GM12864 (cell line): ENCODE data around the gene CYP27A1.

Experiments
- DNase-seq: peaks from one replicate; pipeline ENCODE4 v3.0.0-alpha.2; 2011; ENCODE audit warnings: low read depth
- H3K4me3 ChIP-seq: 2 replicates; pipeline ENCODE4 v1.5.1; 2011; ENCODE audit warnings: mild to moderate bottlenecking, low read depth, low read length, control low read depth
- TF ChIP-seq, protein P1 (sequence below): IDR thresholded peaks from 2 replicates; pipeline ENCODE4 v1.5.1; 2011; ENCODE audit warnings: low read depth, mild to moderate bottlenecking, moderate library complexity, low read length, control low read depth, inconsistent platforms; ENCODE audit errors: missing control alignments

Gene CYP27A1

GRCh38 chr2:218855305-218856166, 73.6 kb downstream of the CYP27A1 start:
- H3K4me3 ChIP-seq = no peak overlapping the region
- DNase-seq = no peak
- TF ChIP-seq, protein P1, sequence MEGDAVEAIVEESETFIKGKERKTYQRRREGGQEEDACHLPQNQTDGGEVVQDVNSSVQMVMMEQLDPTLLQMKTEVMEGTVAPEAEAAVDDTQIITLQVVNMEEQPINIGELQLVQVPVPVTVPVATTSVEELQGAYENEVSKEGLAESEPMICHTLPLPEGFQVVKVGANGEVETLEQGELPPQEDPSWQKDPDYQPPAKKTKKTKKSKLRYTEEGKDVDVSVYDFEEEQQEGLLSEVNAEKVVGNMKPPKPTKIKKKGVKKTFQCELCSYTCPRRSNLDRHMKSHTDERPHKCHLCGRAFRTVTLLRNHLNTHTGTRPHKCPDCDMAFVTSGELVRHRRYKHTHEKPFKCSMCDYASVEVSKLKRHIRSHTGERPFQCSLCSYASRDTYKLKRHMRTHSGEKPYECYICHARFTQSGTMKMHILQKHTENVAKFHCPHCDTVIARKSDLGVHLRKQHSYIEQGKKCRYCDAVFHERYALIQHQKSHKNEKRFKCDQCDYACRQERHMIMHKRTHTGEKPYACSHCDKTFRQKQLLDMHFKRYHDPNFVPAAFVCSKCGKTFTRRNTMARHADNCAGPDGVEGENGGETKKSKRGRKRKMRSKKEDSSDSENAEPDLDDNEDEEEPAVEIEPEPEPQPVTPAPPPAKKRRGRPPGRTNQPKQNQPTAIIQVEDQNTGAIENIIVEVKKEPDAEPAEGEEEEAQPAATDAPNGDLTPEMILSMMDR = no peak

DNA sequence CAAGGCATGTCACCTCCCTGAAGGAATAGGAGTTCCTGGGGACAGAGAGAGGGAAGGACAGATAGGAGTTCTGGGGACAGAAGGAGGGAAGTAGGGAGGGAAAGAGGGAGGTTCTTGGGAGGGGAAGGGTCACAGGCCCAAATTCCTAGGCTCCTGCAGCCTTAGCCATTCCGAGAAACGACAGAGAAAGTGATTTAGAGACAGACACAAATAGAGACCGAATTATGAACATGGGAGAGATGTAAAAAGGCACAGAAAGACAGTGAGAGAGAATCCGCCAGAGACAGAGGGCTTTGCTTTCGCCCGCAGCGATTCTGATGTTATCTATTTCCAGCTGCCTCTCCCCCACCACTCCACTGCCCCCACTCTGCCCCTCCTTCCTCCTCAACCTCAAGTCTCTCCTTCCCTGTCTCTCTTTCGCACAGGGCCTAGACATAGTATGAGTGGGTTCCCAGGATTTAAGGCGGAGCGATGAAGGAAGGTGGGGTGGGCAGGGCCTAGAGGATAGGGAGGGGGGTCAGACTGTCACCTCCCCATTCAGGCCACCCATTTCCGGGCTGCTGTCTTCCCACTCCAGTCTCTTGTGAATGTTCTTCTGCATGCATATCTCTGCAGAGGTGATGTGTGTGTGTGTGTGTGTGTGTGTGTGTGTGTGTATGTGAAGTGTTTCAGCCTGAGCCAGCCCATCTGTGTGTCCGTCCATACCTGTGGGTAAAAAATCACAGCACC, 74.4 kb downstream of the CYP27A1 start:
- TF ChIP-seq, protein P1 = no peak
- DNase-seq = no peak
- H3K4me3 ChIP-seq = no peak overlapping the region

DNA sequence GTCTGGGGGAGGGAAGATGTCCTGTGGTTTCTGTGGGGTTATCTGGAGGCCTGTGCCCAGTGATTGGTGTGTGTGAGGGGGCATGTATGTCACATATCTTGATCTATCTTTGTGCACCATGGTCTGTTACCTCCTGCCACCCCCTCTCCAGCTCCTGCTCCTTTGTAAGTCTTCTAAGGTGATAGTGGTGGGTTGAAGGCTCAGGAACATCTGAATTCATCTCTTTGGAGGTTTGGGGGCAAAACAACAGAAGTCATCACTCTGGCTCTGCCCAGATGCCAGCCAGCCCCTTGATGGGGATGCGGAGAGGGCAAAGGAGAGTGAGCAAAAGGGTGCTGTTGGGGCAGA, 74.9 kb downstream of the CYP27A1 start:
- H3K4me3 ChIP-seq = no peak overlapping the region
- TF ChIP-seq, protein P1 = no peak
- DNase-seq = no peak

DNA sequence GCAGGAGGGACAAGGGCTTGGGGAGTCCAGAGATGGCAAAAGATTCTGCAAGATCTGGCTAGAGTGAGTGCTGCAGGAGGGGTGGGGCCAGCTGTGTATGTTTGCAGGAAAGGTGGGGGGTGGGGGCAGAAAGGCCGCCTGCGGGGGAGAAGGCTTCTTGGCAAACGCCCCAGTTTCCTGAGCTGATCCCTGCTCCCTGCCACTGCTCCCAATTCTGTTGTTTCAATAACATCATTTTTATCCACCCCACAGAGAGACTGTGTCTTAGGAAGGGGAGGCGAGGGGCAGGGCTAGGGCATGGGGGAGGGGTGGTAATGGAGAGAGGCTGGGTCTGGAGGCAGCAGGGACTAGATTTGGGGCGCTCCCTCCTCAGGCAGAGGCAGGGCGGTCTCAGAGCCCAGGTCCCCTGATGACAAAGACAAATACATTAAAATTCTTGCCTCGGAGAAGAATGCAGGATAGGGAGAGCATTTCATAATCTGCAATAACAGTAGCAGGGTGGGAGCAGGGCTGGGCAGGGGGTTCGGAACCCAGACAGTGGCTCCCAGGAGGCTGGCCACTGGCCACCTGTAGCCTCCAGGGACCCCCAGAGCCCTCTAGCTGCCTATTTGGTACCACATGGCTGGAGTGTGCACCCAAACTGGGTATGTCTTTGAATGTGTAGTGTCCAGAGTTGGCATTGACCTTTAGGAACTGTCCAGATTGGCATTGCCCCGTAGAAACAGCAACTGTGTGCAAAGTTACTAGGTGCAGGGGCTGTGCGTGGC, 75.6 kb downstream of the CYP27A1 start:
- DNase-seq = no peak
- no peak overlapping the region for H3K4me3 ChIP-seq

DNA sequence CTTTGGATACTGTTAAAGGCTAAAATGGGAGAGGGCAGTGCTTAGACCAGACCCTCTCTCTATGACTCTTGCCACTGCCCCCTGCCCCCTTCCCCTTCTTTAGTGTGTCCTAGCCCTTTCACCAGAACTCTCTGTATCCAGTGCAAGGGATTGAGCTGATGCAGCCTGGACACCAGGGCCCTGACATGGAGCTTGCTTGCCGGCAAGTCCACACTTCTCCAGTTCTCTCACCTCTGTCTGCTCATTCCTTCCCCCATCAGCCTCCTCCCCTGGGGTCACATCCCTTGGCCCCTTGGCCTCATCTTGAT, 76.1 kb downstream of the CYP27A1 start:
- no peak overlapping the region for H3K4me3 ChIP-seq
- TF ChIP-seq, protein P1 = no peak
- DNase-seq = no peak

More for the DNA sequence above, 75.6 kb downstream of the CYP27A1 start:
- TF ChIP-seq, protein P1 = no peak

GRCh38 chr2:218858671-218859555, 77.0 kb downstream of the CYP27A1 start:
- no peak overlapping the region for H3K4me3 ChIP-seq

More at GRCh38 chr2:218858671-218859555, 77.0 kb downstream of the CYP27A1 start:
- TF ChIP-seq, protein P1 = no peak
- no peak for DNase-seq
